Activated T-helper 1 cell treated with Interleukin-2 at 50 U/mL for 16 hours (primary cell): Measurements from ENCODE around the gene FBXO47.

Experiments
- DNase-seq: peaks from one replicate; pipeline ENCODE4 v3.0.0-alpha.2; 2020; ENCODE audit warnings: low read depth

FBXO47 gene

GRCh38 chr17:38900978-38901656, 66.1 kb downstream of the FBXO47 start:
- no peak for DNase-seq

GRCh38 chr17:38899421-38899820, 67.8 kb downstream of the FBXO47 start:
- no peak for DNase-seq

DNA sequence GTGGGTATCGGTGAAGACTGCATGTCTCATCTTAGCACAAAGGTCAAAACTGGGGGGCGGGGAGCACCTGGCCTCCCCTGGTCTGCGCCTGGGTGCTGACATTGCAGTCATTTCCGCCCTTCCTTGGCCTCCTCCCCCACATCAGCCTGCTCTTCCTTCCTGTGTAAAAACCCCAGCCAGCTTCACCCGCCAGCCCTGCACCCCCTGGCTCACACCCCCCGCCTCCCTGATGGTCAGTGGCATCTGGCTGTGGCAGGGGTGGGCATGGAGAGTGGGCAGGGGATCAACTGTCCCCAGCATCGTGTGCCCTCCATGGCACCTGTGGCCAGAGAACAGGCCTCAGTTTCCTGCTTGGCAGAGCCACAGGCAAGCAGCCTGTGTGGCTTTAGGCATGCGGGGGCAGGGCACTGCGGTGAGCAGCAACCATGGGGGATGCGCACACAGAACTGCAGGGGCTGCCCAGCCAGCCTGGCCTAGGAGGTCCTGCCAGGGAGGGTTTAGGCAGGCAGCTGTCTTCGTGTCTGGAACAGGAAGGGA, 68.3 kb downstream of the FBXO47 start:
- DNase-seq: peak; percentile 73

DNA sequence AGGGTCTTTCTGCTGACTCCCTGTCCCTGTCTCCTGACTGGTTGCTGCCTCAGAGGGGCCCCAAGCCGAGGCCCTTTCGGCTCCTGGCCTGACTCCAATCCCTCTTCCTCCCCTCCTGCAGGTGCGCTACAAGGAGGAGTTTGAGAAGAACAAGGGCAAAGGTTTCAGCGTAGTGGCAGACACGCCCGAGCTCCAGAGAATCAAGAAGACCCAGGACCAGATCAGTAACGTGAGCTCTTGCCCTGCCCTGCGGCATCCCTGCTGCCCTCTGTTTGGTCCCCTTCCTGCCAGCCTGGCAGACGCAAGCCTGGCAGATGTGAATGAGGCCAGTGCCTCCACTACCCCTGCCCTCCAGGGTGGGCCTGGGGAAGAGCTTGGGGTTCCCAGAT, 68.9 kb downstream of the FBXO47 start:
- DNase-seq: no peak

DNA sequence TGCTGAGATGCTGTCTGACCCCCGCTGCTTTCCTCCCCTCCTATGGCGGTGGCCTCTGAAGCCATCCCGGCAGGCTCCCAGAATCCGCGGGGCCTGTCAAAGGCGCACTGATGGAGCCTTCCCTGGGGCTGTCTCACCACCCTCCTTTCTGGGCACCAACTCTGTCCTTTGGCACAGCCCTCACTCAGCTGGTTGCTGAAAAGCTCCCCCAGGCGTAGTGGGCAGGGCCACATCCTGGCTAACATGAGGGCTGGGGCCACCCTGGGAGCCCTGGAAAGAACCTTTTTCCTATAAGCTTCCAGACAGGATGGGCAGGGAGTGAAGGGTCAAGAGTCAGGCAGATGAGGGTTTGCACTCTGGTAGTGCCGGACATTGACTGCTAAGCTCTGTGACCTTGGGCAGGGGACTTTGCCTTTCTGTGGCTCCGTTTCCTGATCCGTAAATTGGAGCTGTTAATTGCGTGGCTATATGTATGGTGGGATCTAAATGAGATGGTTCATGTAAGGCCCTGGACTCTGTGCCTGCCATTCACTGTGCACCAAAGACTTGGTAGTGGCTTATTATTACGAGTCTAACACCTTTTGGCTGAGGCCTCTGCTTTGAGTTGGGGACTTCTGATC, 69.4 kb downstream of the FBXO47 start:
- DNase-seq: no peak

GRCh38 chr17:38897176-38897575, 70.0 kb downstream of the FBXO47 start:
- DNase-seq: no peak

DNA sequence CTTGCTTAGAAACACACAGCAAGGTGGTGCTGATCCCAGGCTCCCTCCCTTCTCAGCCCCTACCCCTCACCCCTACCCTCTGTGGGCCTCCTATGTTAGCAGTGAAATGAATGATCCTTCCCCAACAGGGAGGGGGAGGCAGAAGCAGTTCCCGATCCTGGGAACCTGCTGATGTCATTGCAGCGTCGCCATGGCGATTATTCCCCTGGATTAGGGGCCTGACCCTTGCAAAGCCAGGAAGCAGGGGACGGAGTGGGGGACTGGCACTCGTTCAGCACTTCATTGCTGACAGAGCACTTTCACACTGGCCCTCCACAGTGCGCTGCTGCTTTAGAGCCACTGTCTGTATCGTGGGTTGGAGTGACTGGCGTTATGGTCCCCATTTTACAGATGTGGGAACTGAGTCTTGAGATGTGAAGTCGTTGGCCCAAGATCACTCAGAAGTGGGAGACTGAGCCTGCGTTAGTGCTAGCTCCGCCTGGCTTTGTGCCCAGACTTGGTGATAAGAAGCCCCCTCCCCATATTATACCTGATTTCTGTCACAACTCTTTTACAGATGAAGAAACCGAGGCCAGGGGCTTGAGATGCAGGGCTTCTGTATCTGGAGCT, 70.8 kb downstream of the FBXO47 start:
- no peak for DNase-seq

GRCh38 chr17:38894276-38894675, 72.9 kb downstream of the FBXO47 start:
- DNase-seq: no peak

- no peak for DNase-seq
These were observed 73.6 kb downstream of the FBXO47 start for GRCh38 chr17:38893607-38894006.

GRCh38 chr17:38893113-38893512, 74.1 kb downstream of the FBXO47 start:
- DNase-seq: no peak

DNA sequence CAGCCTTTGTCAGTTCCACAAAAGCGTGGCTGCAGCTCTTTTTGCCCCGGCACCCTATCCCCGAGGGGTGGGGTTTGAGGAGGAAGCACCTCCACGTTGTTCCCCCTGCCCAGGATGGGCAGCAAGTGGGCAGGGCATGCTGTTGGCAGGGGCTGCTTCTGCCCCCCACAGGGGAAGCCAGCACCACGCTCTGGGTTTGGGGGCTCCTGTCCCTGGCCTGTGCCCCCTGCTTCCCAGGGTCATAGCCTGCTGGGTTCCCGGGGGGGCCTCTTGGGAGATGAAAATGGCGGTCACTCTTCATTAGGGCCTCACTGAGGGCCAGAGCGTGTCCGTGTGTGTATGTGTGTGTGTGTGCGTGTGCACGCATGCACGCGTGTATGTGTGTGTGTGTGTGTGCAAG, 74.6 kb downstream of the FBXO47 start:
- no peak for DNase-seq

DNA sequence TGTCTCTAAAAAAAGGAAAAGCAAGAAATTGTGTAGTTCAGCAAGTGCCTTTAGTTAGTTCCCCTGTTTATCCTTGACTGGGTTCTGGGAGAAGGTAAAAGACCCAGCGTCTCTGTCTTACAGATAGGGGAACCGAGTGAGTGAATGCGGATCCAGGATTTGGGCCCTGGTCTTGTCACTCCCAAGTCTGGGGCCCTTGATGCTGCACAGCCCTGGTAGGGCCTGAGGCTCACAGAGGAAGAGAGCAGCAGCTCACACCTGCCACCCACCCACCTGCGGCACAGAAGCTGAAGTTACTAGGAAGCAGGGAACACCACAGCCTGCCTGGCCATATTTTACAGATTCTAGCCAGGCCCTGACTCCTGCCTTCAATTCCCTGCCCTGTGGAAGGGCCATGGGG, 75.1 kb downstream of the FBXO47 start:
- no peak for DNase-seq

DNA sequence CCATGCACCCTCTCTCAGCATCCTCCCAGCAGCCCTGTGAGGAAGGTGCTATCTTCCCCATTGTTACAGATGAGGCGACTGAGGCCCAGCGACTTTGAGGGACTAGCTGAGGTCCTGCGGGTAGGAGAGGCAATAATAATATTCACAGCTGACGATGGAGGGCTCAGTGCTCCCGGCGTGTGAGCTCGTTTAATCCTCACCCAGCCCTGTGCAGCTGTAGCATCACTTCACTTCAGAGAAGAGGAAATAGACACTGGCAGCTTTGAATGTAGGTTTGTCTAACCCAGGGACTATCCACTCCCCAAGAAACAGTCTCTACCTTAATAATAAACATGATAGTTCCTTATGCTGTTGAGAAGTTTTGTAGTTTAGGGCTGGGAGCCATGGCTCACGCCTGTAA, 75.8 kb downstream of the FBXO47 start:
- DNase-seq: no peak

DNA sequence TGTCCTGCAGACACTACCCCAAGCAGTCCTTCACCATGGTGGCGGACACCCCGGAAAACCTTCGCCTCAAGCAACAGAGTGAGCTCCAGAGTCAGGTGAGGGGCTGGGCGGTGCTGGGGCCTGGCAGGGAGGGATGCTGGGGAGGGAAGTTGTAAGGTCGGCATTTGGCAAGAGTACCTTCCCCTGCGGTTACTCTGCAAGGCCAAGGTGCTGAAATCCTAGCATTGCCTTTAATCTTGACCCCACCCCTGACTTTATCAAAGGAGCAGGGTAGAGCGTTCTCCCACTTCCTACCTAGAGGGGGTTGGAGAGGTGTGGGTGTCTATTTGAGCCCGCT, 76.8 kb downstream of the FBXO47 start:
- no peak for DNase-seq

- no peak for DNase-seq
These were observed 77.3 kb downstream of the FBXO47 start for GRCh38 chr17:38889745-38890409.

- DNase-seq: no peak
These were observed 78.4 kb downstream of the FBXO47 start for GRCh38 chr17:38888842-38889241.

GRCh38 chr17:38886643-38887010, 80.6 kb downstream of the FBXO47 start:
- DNase-seq: no peak
